ENCODE results near the gene NR2F2.

DNA sequence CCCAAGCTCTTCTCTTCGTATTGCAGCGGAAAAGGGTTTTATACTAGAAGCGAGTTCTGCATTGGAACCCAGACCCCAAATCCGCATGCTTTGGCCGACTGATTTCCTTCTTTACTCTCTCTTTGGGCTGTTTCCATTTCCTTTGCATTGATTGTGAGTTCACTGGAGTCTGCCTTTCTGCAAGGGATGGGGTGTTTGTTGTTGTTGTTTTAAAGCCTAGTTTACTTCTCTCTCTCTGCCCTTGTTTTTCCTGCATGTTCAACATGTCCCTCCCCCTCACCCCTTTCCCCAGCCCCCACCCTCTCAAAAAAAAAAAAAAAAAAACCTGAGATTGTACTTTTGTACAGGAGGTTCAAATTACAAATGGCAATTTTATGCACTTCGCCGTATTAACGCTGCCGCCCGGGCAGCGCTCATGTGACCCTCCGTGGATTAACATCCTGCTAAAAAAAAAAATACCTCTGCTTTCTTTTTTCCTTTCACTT, 2.2 kb downstream of the NR2F2 start:
- TF ChIP-seq, protein P1, sequence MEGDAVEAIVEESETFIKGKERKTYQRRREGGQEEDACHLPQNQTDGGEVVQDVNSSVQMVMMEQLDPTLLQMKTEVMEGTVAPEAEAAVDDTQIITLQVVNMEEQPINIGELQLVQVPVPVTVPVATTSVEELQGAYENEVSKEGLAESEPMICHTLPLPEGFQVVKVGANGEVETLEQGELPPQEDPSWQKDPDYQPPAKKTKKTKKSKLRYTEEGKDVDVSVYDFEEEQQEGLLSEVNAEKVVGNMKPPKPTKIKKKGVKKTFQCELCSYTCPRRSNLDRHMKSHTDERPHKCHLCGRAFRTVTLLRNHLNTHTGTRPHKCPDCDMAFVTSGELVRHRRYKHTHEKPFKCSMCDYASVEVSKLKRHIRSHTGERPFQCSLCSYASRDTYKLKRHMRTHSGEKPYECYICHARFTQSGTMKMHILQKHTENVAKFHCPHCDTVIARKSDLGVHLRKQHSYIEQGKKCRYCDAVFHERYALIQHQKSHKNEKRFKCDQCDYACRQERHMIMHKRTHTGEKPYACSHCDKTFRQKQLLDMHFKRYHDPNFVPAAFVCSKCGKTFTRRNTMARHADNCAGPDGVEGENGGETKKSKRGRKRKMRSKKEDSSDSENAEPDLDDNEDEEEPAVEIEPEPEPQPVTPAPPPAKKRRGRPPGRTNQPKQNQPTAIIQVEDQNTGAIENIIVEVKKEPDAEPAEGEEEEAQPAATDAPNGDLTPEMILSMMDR (IDR thresholded peaks at IDR 0.05) = no peak
- TF ChIP-seq EZH2 (IDR thresholded peaks at IDR 0.05) = no peak
